Choroid plexus epithelial cell (primary cell): ENCODE data around the gene SMIM41.

Experiments
- DNase-seq: peaks from one replicate; pipeline ENCODE4 v3.0.0-alpha.2; 2010; ENCODE audit warnings: low read depth
- H3K4me3 ChIP-seq: 2 replicates; pipeline ENCODE4 v1.5.1; 2011; ENCODE audit warnings: low read depth, mild to moderate bottlenecking, control low read depth, low read length, moderate library complexity
- TF ChIP-seq, protein P1 (sequence below): conservative IDR thresholded peaks from 2 replicates; pipeline ENCODE4 v1.5.1; 2011; ENCODE audit warnings: low read depth, mild to moderate bottlenecking, control low read depth, inconsistent platforms, low read length, moderate library complexity

Gene SMIM41

DNA sequence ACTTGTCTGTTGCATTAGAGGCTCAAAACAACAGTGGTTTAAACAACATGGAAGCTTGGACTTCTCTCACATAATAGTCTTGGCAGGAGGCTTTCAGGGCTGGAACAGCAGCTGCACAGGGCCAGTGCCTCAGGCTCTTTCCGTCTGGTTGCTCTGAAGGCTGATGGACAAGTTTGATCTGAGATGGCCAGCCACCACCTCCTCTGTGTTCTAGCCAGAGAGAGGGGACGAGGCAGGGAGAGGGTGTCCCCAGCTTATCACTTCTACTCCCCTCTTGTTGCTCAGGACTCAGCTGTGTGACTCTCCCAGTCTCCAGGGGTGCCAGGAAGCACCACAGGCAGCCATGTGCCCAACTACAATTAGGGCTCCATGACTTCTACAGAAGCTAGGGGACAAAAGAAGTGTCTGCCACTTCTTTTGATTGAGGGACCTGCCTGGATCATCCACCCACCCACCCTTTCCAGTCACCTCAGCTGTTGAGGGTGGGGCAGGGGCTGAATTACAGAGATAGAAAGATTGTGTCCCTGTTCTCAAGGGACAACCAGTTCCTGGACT is 46.6 kb downstream of the SMIM41 start:
- TF ChIP-seq, protein P1, sequence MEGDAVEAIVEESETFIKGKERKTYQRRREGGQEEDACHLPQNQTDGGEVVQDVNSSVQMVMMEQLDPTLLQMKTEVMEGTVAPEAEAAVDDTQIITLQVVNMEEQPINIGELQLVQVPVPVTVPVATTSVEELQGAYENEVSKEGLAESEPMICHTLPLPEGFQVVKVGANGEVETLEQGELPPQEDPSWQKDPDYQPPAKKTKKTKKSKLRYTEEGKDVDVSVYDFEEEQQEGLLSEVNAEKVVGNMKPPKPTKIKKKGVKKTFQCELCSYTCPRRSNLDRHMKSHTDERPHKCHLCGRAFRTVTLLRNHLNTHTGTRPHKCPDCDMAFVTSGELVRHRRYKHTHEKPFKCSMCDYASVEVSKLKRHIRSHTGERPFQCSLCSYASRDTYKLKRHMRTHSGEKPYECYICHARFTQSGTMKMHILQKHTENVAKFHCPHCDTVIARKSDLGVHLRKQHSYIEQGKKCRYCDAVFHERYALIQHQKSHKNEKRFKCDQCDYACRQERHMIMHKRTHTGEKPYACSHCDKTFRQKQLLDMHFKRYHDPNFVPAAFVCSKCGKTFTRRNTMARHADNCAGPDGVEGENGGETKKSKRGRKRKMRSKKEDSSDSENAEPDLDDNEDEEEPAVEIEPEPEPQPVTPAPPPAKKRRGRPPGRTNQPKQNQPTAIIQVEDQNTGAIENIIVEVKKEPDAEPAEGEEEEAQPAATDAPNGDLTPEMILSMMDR, result no peak
- no peak for DNase-seq
- H3K4me3 ChIP-seq, result no peak overlapping the region

DNA sequence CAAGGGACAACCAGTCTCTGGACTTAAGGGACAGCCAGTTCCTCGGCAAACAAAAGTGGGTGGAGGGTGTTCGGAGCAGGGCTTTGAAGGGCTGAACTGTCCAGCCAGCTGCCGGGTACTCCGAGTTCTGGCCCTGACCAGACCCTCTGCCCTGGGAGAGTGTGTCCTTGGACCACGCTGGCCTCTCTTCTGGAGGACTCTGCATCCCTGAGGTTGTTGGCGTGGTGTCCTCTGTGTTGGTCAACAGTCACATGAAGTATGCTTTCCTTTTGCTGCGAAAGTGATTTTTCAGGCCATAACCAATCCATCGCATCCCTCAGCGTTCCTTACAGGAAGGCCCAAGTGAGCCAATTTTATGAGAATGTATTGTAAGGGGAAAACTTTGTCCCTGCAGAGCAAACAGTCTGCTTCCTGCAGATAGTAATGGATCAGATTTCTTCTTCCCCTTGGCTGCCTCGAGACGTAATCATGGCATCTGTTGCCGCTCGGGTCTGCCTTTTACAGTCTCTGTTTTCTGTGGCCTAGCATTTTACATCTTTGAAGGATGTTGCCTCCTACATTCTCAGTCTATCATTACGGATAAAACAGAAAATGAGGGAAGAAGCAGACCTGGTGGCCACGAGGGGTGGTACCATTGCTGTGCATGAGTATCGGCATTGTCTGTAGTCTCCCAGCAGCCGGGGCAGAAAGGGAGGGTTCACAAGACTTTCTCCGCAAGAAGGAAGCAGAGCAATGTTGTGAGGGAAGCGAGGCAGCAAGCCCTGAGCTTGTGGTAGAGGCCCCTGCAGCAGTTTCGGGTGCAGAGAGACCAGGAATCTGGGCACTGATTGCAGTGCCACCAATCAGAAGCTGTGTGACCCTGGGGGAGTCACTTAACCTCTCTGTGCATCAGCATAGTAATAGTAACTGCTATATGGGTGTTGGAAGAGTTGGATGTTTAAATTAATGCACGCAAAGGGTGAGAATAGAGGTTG is 47.4 kb downstream of the SMIM41 start:
- TF ChIP-seq, protein P1, result no peak
- DNase-seq, result peak; percentile 69
- H3K4me3 ChIP-seq, result no peak overlapping the region

DNA sequence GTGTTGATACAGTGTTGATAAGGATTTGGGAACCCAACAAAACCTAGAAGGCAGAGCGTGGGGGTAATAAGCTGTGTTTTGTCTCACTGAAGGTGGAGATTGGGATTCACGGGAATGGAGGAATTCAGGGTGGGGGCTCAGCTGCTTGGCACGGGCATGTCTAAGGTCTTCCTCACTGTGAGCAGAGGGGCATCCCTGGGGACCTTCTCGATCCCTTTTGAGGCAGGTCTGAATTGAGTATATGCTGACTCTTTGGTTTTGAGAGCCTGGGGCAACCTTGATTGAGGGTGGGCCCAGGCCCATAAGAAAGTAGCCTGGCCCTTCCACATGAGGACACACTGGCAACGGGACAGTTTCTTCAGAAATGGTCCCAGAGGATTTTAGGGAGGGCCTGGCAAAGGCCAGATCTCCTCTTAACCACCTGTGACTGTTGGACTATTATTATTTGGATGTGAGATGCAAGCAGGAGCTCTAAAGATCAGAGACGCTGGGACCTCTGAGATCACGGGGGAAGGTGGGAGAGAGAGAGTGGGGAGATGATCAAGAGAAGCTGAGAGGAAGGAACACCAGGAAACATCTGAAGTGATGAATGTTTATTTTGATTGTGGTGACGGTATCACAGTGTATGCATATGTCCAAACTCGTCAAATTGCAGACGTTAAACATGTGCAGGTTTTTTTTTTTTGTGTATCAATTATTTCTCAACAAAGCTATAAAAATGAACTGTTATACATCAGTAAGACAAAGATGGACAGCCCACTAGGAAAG is 48.4 kb downstream of the SMIM41 start:
- no peak overlapping the region for H3K4me3 ChIP-seq
- peak; percentile 19 for DNase-seq
- TF ChIP-seq, protein P1, result no peak

DNA sequence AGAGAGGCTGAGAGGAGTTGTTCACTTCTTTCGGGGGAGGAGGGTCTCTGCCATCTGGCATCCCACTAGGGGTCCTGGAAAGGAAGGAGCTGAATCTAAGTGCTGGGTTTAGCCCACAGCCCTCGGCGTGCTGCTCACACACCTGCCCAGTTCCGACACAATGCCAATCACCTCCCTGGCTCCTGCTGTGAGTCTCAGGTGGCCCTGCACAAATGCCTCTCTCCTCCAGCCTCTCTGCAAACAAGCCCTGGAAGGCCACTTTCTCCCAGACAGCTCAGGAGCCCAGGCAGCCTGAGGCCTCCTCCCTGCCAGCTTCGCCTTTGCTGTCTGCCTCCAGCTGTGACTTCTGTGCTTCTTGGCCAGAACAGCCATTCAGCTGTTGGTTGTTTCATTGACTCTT is 51.2 kb downstream of the SMIM41 start:
- TF ChIP-seq, protein P1, result no peak
- DNase-seq, result peak; percentile 38
- H3K4me3 ChIP-seq, result no peak overlapping the region

DNA sequence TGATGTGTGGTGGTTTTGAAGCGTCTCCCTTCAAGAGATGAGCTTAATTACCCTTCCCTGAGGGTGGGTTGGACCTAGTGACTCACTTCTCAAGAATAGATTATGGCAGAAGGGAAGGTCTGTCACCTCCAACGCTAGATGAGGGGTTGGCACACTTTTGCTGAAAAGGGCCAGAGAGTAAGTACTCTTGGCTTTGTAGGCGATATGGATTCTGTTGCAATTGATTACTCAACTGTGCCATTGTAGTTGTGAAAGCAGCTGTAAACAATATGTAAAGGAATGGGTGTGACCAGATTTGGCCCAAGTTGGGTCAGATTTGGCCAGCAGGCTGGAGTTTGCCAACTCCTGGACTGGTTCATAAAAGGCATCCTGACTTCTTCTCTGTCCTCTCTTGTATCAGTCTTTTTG is 53.3 kb downstream of the SMIM41 start:
- no peak for DNase-seq
- no peak overlapping the region for H3K4me3 ChIP-seq
- TF ChIP-seq, protein P1, result no peak

DNA sequence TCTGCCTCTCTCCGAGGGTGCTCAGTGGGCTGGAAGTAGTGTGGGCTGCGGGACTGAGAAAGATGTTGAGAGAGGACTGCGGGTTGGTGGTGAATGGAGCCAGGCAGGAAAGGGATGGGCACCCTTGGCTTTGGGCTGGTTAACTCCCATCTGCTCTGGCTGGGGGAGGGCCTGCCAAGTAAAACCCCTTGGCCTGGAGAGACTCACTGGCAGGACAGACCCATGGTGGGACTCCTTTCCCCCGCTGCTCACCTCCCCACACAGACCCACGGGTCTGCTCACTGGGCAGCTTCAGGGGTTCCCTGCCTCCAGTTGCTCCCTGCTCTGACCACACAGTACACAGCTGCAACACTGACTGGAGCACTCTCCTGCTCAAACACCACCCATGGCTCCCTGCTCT is 58.2 kb downstream of the SMIM41 start:
- no peak overlapping the region for H3K4me3 ChIP-seq
- TF ChIP-seq, protein P1, result no peak
- DNase-seq, result no peak
